Kidney (tissue), 14 donors: ENCODE measurements around the gene SNX9. TPM values are rescaled to one million over a fixed set of nuclear protein-coding genes. Genes with fewer than 3 reads are reported as not detected.

Source experiments
- DNase-seq, 5 donors: peaks; one replicate each; pipeline ENCODE4 v3.0.0-alpha.2; 2013 to 2020
- FAIRE-seq: peaks from 2 replicates; lab custom pipeline; 2012; peaks lifted over from hg19 to GRCh38; lab: Jason Lieb, UNC
- H3K27ac ChIP-seq, 2 donors: one replicate each; pipeline ENCODE4 v1.7.0; 2013; ENCODE audit warnings: low read depth in 2 of 2, low read length in 2 of 2, inconsistent platforms in 1 of 2
- H3K27me3 ChIP-seq: one replicate; pipeline ENCODE4 v1.7.1; 2013; ENCODE audit warnings: low read length, inconsistent platforms; ENCODE audit not compliant: control insufficient read depth, insufficient read depth
- H3K36me3 ChIP-seq, 3 donors: one replicate each; pipeline versions ENCODE4 v1.7.0 to v1.7.1; 2013; ENCODE audit warnings: low read length in 3 of 3, control low read depth in 1 of 3, inconsistent platforms in 1 of 3; ENCODE audit not compliant: insufficient read depth in 3 of 3, control insufficient read depth in 2 of 3
- H3K4me1 ChIP-seq, 3 donors: one replicate each; pipeline versions ENCODE4 v1.7.0 to v1.7.1; 2013; ENCODE audit warnings: low read length in 3 of 3, inconsistent platforms in 1 of 3, low read depth in 1 of 3; ENCODE audit not compliant: control insufficient read depth in 2 of 3, insufficient read depth in 2 of 3
- H3K4me3 ChIP-seq, 3 donors: one replicate each; pipeline versions ENCODE4 v1.7.0 to v1.8.1; 2013; ENCODE audit warnings: low read length in 3 of 3, control low read depth in 1 of 3, inconsistent platforms in 1 of 3
- H3K9ac ChIP-seq, 3 donors: one replicate each; pipeline versions ENCODE4 v1.7.0 to v1.7.1; 2013; ENCODE audit warnings: low read length in 3 of 3, control low read depth in 1 of 3, inconsistent platforms in 1 of 3
- H3K9me3 ChIP-seq, 3 donors: one replicate each; pipeline versions ENCODE4 v1.7.0 to v1.7.1; 2013; ENCODE audit warnings: low read length in 3 of 3, control low read depth in 1 of 3, inconsistent platforms in 1 of 3; ENCODE audit not compliant: control insufficient read depth in 2 of 3, insufficient read depth in 1 of 3
- CTCF ChIP-seq: IDR thresholded peaks from 3 replicates; pipeline ENCODE4 v1.5.1; 2012; ENCODE audit warnings: mild to moderate bottlenecking, moderate library complexity, borderline replicate concordance; ENCODE audit not compliant: insufficient read depth; ENCODE audit errors: extremely low read depth
- intact Hi-C: fragments of 100-400 bp; cut with DNase I; formaldehyde crosslinking; loops from one replicate; pipeline ENCODE4 v1.11.1; 2022
- polyA plus RNA-seq: library from polyadenylated mRNA; stranded (reverse); fragments of 350-450 nt; fragmentation: Illumina TruSeq; extraction: RNeasy Lipid Tissue Mini Kit (QIAGEN cat#74804); gene quantifications from one replicate; pipeline ENCODE4 v1.2.3, GENCODE V29; 2014; ENCODE audit warnings: low read depth, low replicate concordance; ENCODE audit not compliant: insufficient read depth
- total RNA-seq: library from RNA; stranded (reverse); fragmentation: NEBNext Ultra II Directional; extraction: Animal tissue kit (Norgen Biotek cat#: 25700); gene quantifications from one replicate; pipeline ENCODE4 v1.2.1, GENCODE V29; 2021
- donor health status: control.
- donor health status: control.
- donor health status: control.
- donor health status: control.
- donor health status: control.
- donor health status: DM: yes; HTN: yes; CAD: no.
- donor health status: Normal renal cell carcinoma (clear cell type).

The SNX9 gene
- total and polyA plus RNA-seq, 2 donors from 2014 or later = 25.2 to 49.3 TPM

GRCh38 chr6:157830354-157831017 lies 7.4 kb downstream of the SNX9 start:
- FAIRE-seq (no peak), DNase-seq (no peak)
- H3K4me1 ChIP-seq = peaks cover 2 to 12% (median 5%) of the 10 kb centered on the region in 3 donors
- no peak for TF ChIP-seq CTCF
- H3K27me3 ChIP-seq = no peaks in the 10 kb centered on the region
- H3K9me3 ChIP-seq = no peaks in the 10 kb centered on the region
- no peak overlapping the region for H3K4me3 ChIP-seq
- H3K36me3 ChIP-seq = no peaks in the 10 kb centered on the region
- H3K27ac ChIP-seq = no peak overlapping the region
- intact Hi-C loops = no loop called here
- H3K9ac ChIP-seq = no peak overlapping the region

GRCh38 chr6:157831018-157831369 lies 7.9 kb downstream of the SNX9 start:
- H3K9me3 ChIP-seq = no peaks in the 10 kb centered on the region
- H3K27me3 ChIP-seq = no peaks in the 10 kb centered on the region
- DNase-seq (no peak), FAIRE-seq (no peak)
- intact Hi-C loops = no loop called here
- H3K4me1 ChIP-seq = peaks cover 2 to 12% (median 5%) of the 10 kb centered on the region in 3 donors
- no peak overlapping the region for H3K27ac ChIP-seq
- H3K4me3 ChIP-seq = no peak overlapping the region
- no peaks in the 10 kb centered on the region for H3K36me3 ChIP-seq
- H3K9ac ChIP-seq = no peak overlapping the region
- no peak for TF ChIP-seq CTCF

DNA sequence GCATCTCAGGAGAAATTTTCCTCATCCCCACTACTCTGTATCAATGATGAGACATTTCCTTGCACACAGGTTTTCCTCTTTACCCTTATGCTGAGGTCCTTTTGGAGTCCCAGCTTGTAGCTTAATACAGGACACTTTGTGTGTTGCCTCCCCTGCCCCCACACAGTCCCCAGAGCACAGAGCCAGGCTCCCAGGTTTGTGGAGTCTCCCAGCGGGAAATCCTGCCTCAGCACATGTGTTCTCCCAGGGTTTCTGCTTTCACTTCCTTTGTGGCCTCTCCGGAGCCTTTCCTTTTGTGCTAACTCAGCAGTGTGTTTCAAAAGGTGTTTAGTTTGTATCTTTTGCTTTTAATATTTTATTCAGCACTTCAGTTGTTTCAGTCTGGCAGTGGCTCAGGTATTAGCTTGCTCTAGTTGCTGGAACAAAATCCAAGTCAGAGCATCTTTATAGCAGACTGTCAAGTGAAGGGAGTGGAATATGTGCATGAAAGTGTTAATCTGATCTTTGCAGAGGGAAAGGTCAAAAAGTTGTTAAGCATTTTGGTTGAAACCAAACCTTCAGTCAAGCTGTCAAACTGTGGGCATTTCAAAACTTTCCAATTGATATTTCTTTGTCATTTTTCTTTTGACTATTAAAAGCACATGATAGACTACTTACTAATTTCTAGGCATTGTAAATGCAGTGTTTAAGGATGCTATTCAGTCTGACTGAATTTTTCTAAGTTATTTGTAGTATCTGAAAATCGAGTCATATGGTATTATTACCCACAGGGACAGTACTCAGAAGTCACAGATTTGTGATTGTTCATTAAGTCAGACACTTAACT lies 8.6 kb downstream of the SNX9 start:
- no peaks in the 10 kb centered on the region for H3K36me3 ChIP-seq
- H3K27me3 ChIP-seq = no peaks in the 10 kb centered on the region
- H3K9ac ChIP-seq = no peak overlapping the region
- FAIRE-seq = no peak
- H3K27ac ChIP-seq = no peak overlapping the region
- intact Hi-C loops = no loop called here
- H3K4me3 ChIP-seq = no peak overlapping the region
- TF ChIP-seq CTCF = no peak
- no peaks in the 10 kb centered on the region for H3K9me3 ChIP-seq
- no peak for DNase-seq
- H3K4me1 ChIP-seq = peaks cover 2 to 12% (median 5%) of the 10 kb centered on the region in 3 donors
